ENCODE data around the gene DST.

DNA sequence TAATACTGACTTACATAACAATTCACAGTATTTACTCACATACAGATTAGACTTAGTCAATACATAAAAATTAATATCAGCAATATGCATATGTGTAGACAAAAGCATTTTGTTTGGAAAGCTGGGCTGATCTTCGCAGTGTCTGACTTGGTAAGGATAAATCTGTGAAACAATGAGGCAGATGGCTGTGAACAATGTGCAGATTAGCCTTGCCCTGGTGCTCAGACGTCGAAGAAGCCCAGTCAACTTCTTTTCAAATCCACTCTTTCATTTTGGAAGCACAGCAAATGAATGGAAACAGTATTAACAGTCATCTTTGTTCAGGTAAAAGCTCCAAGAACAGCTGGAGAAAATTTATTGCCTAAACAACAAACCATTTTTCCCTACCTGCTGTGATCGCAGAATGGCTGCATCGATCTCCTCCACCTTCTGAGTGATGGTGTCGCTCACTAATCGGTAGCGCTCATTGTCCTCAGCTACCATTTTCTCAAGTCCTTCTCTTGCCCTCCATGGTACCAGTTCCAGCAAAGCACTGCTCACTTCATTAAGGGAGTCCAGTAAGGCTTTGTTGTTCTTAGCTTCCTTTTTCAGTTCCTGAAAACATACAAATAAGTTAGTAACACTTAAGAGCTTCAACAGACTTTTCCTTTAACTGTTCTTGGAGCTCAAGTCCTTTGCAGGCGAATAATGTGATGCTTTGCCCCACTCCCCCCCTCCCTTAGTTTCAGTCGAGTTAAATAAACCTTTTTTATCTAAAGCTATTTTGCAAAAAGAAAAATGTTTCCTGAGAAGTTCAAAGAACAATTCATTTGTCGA lies 116.5 kb downstream of the DST start:
- TF ChIP-seq, protein P1, sequence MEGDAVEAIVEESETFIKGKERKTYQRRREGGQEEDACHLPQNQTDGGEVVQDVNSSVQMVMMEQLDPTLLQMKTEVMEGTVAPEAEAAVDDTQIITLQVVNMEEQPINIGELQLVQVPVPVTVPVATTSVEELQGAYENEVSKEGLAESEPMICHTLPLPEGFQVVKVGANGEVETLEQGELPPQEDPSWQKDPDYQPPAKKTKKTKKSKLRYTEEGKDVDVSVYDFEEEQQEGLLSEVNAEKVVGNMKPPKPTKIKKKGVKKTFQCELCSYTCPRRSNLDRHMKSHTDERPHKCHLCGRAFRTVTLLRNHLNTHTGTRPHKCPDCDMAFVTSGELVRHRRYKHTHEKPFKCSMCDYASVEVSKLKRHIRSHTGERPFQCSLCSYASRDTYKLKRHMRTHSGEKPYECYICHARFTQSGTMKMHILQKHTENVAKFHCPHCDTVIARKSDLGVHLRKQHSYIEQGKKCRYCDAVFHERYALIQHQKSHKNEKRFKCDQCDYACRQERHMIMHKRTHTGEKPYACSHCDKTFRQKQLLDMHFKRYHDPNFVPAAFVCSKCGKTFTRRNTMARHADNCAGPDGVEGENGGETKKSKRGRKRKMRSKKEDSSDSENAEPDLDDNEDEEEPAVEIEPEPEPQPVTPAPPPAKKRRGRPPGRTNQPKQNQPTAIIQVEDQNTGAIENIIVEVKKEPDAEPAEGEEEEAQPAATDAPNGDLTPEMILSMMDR (IDR thresholded peaks at IDR 0.05), result no peak
- no peak for TF ChIP-seq POLR2A (IDR thresholded peaks at IDR 0.05; ENCODE audit: low read depth)
- TF ChIP-seq EP300 (IDR thresholded peaks at IDR 0.05), result no peak
- TF ChIP-seq POLR2AphosphoS5 (IDR thresholded peaks at IDR 0.05), result no peak

Data from esophagus muscularis mucosa (tissue), 4 donors.